PC-9 (cell line): ENCODE data around the gene TAF11L7. TPM values are rescaled to one million over a fixed set of nuclear protein-coding genes. Genes with fewer than 3 reads are reported as not detected.
"Not testable (repeated sequence)": the region's sequence is repeated elsewhere in the genome, so short reads cannot be mapped to it uniquely, and the experiment has no call there.

ENCODE experiments used
- BruUV-seq: library from RNA; stranded (reverse); fragments of 400-500 nt; replicated peaks from 2 replicates; lab custom pipeline; 2021; lab: Mats Ljungman, UMichigan
- CTCF ChIA-PET: fragments of 300-600 bp; sonication (Branson Sonifier 250); formaldehyde crosslinking; loops from one replicate; lab custom pipeline; 2022; ENCODE audit warnings: antibody characterized with exemption; lab: Charles Lee
- POLR2A ChIA-PET: fragments of 300-600 bp; sonication (Branson Sonifier 250); formaldehyde crosslinking; loops from one replicate; lab custom pipeline; 2022; ENCODE audit warnings: antibody characterized with exemption; ENCODE audit not compliant: unreplicated experiment; lab: Charles Lee
- DNase-seq, 2 experiments: peaks; one replicate each; pipeline versions ENCODE4 v3.0.0 to v3.0.0-alpha.2; 2015 to 2022; ENCODE audit warnings: mixed read lengths in 1 of 2
- H2AFZ ChIP-seq: fragments of 200-600 bp; sonication (generic); 2 replicates; pipeline ENCODE4 v1.8.1; 2017; ENCODE audit warnings: antibody characterized with exemption
- H3F3A ChIP-seq: fragments of 200-600 bp; sonication (generic); 2 replicates; pipeline ENCODE4 v1.8.1; 2017; ENCODE audit warnings: antibody characterized with exemption, mild to moderate bottlenecking, low read depth; ENCODE audit not compliant: insufficient read depth
- H3K27ac ChIP-seq: fragments of 200-600 bp; sonication (generic); 2 replicates; pipeline ENCODE4 v1.6.1; 2016; ENCODE audit warnings: mixed run types
- H3K27me3 ChIP-seq: fragments of 200-600 bp; sonication (generic); 2 replicates; pipeline ENCODE4 v1.6.1; 2016; ENCODE audit warnings: low read depth, mixed run types; ENCODE audit not compliant: insufficient read depth
- H3K36me3 ChIP-seq: fragments of 200-600 bp; sonication (generic); 2 replicates; pipeline ENCODE4 v1.6.1; 2016; ENCODE audit warnings: low read depth, mixed run types
- H3K4me1 ChIP-seq: fragments of 200-600 bp; sonication (generic); replicated peaks from 2 replicates; pipeline ENCODE4 v1.6.1; 2016; ENCODE audit warnings: mixed run types; ENCODE audit not compliant: insufficient read depth
- H3K4me2 ChIP-seq: fragments of 200-600 bp; sonication (generic); 2 replicates; pipeline ENCODE4 v1.6.1; 2017; ENCODE audit warnings: mixed run types
- H3K4me3 ChIP-seq: fragments of 200-600 bp; sonication (generic); 2 replicates; pipeline ENCODE4 v1.6.1; 2016; ENCODE audit warnings: mixed run types
- H3K79me2 ChIP-seq: fragments of 200-600 bp; sonication (generic); 2 replicates; pipeline ENCODE4 v1.6.1; 2017; ENCODE audit warnings: low read depth, mixed run types
- H3K9me2 ChIP-seq: fragments of 200-600 bp; sonication (generic); 2 replicates; pipeline ENCODE4 v1.8.1; 2017; ENCODE audit warnings: mild to moderate bottlenecking; ENCODE audit not compliant: insufficient read depth
- H3K9me3 ChIP-seq: fragments of 200-600 bp; sonication (generic); 2 replicates; pipeline ENCODE4 v1.8.1; 2016; ENCODE audit warnings: low read depth; ENCODE audit not compliant: insufficient read depth
- H4K20me1 ChIP-seq: fragments of 200-600 bp; sonication (generic); 2 replicates; pipeline ENCODE4 v1.8.1; 2017; ENCODE audit not compliant: insufficient read depth
- CTCF ChIP-seq: fragments of 200-600 bp; sonication (generic); conservative IDR thresholded peaks from 2 replicates; pipeline ENCODE4 v1.6.1; 2017; ENCODE audit warnings: mixed run types, antibody characterized with exemption, mild to moderate bottlenecking, moderate library complexity
- EZH2 ChIP-seq: fragments of 200-600 bp; sonication (generic); IDR thresholded peaks from 2 replicates; pipeline ENCODE4 v1.8.0; 2017; ENCODE audit warnings: antibody characterized with exemption, low read depth
- intact Hi-C: fragments of 100-400 bp; cut with micrococcal nuclease; formaldehyde crosslinking; loops from one replicate; pipeline ENCODE4 v1.10.0; 2022; ENCODE audit not compliant: unreplicated experiment
- total RNA-seq: library from RNA; stranded (reverse); gene quantifications from 2 replicates; pipeline ENCODE4 v1.2.3, GENCODE V29; 2021

Gene TAF11L7
- total RNA-seq, 1 experiment from 2014 or later = not detected

GRCh38 chr5:17604951-17605350, 19.4 kb upstream of the TAF11L7 start:
- Histone ChIP-seq H3K27me3 (peaks cover 46% of the 10 kb centered on the region), H3K27ac (no peak overlapping the region), H3K79me2 (no peaks in the 10 kb centered on the region), H3K4me3 (no peak overlapping the region), H3K9me2 (no peaks in the 10 kb centered on the region), H3K36me3 (no peaks in the 10 kb centered on the region), H2AFZ (no peak overlapping the region), H3K9me3 (0 out of 2 replicates have a peak, but pooled peaks cover 4% of the 10 kb centered on the region), H3K4me2 (no peak overlapping the region), H3K4me1 (no peaks in the 10 kb centered on the region), H3F3A (no peaks in the 10 kb centered on the region), H4K20me1 (no peaks in the 10 kb centered on the region)
- ChIA-PET POLR2A (no interaction called here), CTCF (no interaction called here)
- intact Hi-C loops = no loop called here
- no peak for DNase-seq
- no TSS peak for BruUV-seq
- TF ChIP-seq EZH2 = no peak
- TF ChIP-seq CTCF = no peak

DNA sequence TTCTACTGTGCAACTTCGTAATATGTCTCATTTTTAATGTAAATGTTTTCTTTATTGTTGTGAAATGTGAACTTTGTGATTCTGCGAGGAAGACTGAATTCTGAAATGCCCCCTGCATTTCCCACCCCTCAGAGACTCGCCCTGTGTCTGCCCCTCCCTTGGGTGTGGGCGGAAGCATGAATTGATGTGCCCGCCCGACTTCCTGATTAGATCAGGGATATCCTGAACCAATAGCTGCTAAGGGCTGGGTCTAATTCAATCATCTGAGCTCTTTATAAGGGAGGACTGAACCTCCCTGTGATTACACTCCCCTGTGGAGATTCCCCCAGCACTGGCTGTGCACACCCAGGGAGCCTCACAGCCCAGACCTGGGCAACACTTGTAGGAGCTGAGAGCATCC, 18.3 kb upstream of the TAF11L7 start, which contains the start of gene TAF11L11:
TAF11L11 (plus strand) TSS at position 304 of the 400 bp plus-strand sequence.
- H3K27ac ChIP-seq, H3F3A ChIP-seq, H4K20me1 ChIP-seq, DNase-seq, H3K9me2 ChIP-seq, H3K4me3 ChIP-seq, H3K36me3 ChIP-seq, intact Hi-C loops, H3K4me1 ChIP-seq, CTCF ChIA-PET, POLR2A ChIA-PET, H3K79me2 ChIP-seq, H3K4me2 ChIP-seq, BruUV-seq, H3K9me3 ChIP-seq, H2AFZ ChIP-seq: not testable (repeated sequence)
- H3K27me3 ChIP-seq = peaks cover 43% of the 10 kb centered on the region

- DNase-seq, H3K4me3 ChIP-seq, H2AFZ ChIP-seq, CTCF ChIA-PET, H3K4me2 ChIP-seq, H3K9me3 ChIP-seq, H3K36me3 ChIP-seq, H3F3A ChIP-seq, H4K20me1 ChIP-seq, intact Hi-C loops, BruUV-seq, H3K4me1 ChIP-seq, H3K79me2 ChIP-seq, POLR2A ChIA-PET, H3K9me2 ChIP-seq, H3K27ac ChIP-seq: not testable (repeated sequence)
- peaks cover 28% of the 10 kb centered on the region for H3K27me3 ChIP-seq
Observed at GRCh38 chr5:17597728-17598127, 12.2 kb upstream of the TAF11L7 start, which contains the start of gene TAF11L10. Gene TAF11L10, minus strand, starts transcription at chr5:17597828.

GRCh38 chr5:17594255-17594654, 8.7 kb upstream of the TAF11L7 start, which contains the start of gene TAF11L9:
Gene TAF11L9, minus strand, starts transcription at chr5:17594394.
- H2AFZ ChIP-seq, H4K20me1 ChIP-seq, H3K4me3 ChIP-seq, DNase-seq, H3K79me2 ChIP-seq, H3K36me3 ChIP-seq, POLR2A ChIA-PET, CTCF ChIA-PET, intact Hi-C loops, H3K9me2 ChIP-seq, H3K27me3 ChIP-seq, H3K27ac ChIP-seq, H3K4me1 ChIP-seq, H3F3A ChIP-seq, H3K4me2 ChIP-seq, BruUV-seq, H3K9me3 ChIP-seq: not testable (repeated sequence)

- H3K27ac ChIP-seq, H3K9me2 ChIP-seq, POLR2A ChIA-PET, H3K36me3 ChIP-seq, H4K20me1 ChIP-seq, intact Hi-C loops, H3K4me1 ChIP-seq, CTCF ChIA-PET, H3K4me2 ChIP-seq, H2AFZ ChIP-seq, H3K27me3 ChIP-seq, H3K4me3 ChIP-seq, H3K9me3 ChIP-seq, BruUV-seq, H3K79me2 ChIP-seq, DNase-seq, H3F3A ChIP-seq: not testable (repeated sequence)
Observed at GRCh38 chr5:17590860-17591259, 5.3 kb upstream of the TAF11L7 start, which contains the start of gene TAF11L8. Gene TAF11L8, minus strand, starts transcription at chr5:17590960.

Other genes with a start within 250 kb of the TAF11L7 start
- gene TAF11L2, start 87.5 kb downstream of the TAF11L7 start, total RNA-seq = not detected in 2 replicates
- not detected in 2 replicates for gene TAF11L3, start 67.4 kb downstream of the TAF11L7 start, total RNA-seq
- gene TAF11L4, start 64.0 kb downstream of the TAF11L7 start, total RNA-seq = not detected in 2 replicates
- gene TAF11L5, start 60.5 kb downstream of the TAF11L7 start, total RNA-seq = not detected in 2 replicates
- not detected in 2 replicates for gene TAF11L6, start 57.1 kb downstream of the TAF11L7 start, total RNA-seq
- gene TAF11L8, start 5.2 kb upstream of the TAF11L7 start, total RNA-seq = not detected in 2 replicates
- not detected in 2 replicates for gene TAF11L9, start 8.6 kb upstream of the TAF11L7 start, total RNA-seq
- not detected in 2 replicates for gene TAF11L10, start 12.1 kb upstream of the TAF11L7 start, total RNA-seq
- gene TAF11L11, start 18.4 kb upstream of the TAF11L7 start, total RNA-seq = not detected in 2 replicates
- gene TAF11L12, start 24.6 kb upstream of the TAF11L7 start, total RNA-seq = not detected in 2 replicates
- not detected in 2 replicates for gene TAF11L13, start 46.3 kb upstream of the TAF11L7 start, total RNA-seq
- gene TAF11L14, start 48.7 kb upstream of the TAF11L7 start, total RNA-seq = not detected in 2 replicates